Tibial nerve (tissue), 4 donors: ENCODE data around the gene DGKH.

Experiments used
- CTCF ChIP-seq, 5 experiments: fragments of 200-600 bp in 3 of 5; fragments of 450-650 bp in 2 of 5; sonication (generic) in 3 of 5; IDR thresholded peaks; one replicate each; pipeline ENCODE4 v1.5.1; 2016 to 2019; ENCODE audit warnings: antibody characterized with exemption in 5 of 5, mild to moderate bottlenecking in 3 of 5, moderate library complexity in 2 of 5
- EP300 ChIP-seq, 2 donors: sonication (generic); formaldehyde crosslinking; IDR thresholded peaks; one replicate each; pipeline ENCODE4 v1.6.1; 2017; ENCODE audit warnings: antibody characterized with exemption in 2 of 2, mild to moderate bottlenecking in 1 of 2
- POLR2A ChIP-seq, 2 donors: fragments of 450-650 bp; IDR thresholded peaks; one replicate each; pipeline ENCODE4 v1.6.1; 2017; ENCODE audit warnings: antibody characterized with exemption in 2 of 2, mild to moderate bottlenecking in 2 of 2, moderate library complexity in 2 of 2

DNA sequence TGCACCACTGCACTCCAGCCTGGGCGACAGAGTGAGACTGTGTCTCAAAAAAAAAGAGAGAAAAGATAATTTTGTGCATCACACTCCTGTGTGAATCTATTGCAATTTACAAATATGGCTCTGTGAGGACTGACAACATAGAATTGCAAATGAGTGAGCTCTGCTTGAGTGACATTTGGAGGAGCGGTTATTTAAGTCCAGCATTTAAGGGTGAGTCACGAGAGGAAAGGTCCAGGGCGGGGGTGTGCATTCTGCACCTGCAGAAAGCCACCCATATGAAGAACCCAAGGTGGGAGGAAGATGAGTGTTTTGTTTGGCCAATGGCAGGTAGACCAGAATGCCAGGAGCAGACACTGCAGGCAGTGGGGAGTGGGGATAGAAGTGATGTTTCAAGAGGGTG, 58.5 kb downstream of the DGKH start:
- TF ChIP-seq CTCF (IDR thresholded peaks at IDR 0.05) (no peak), POLR2A (IDR thresholded peaks at IDR 0.05) (no peak), EP300 (IDR thresholded peaks at IDR 0.05) (no peak)
